Stomach (tissue), 4 donors: ENCODE measurements around the gene CBFA2T3.

Source experiments
- EP300 ChIP-seq: sonication (generic); formaldehyde crosslinking; IDR thresholded peaks from one replicate; pipeline ENCODE4 v1.6.1; 2017; ENCODE audit warnings: antibody characterized with exemption
- POLR2A ChIP-seq, 4 donors: fragments of 450-650 bp; IDR thresholded peaks; one replicate each; pipeline ENCODE4 v1.6.1; 2016; ENCODE audit warnings: antibody characterized with exemption in 4 of 4, control low read depth in 2 of 4, mild to moderate bottlenecking in 1 of 4, moderate library complexity in 1 of 4
- POLR2AphosphoS5 ChIP-seq, 3 donors: sonication (generic); formaldehyde crosslinking; IDR thresholded peaks; one replicate each; pipeline ENCODE4 v1.6.1; 2016; ENCODE audit warnings: antibody characterized with exemption in 3 of 3
- TF ChIP-seq, protein P1 (sequence below), 7 experiments: fragments of 450-650 bp in 4 of 7; fragments of 200-600 bp in 3 of 7; sonication (generic) in 3 of 7; IDR thresholded peaks; one replicate each; pipeline ENCODE4 v1.5.1; 2016 to 2019; ENCODE audit warnings: antibody characterized with exemption in 7 of 7, control low read depth in 2 of 7, mild to moderate bottlenecking in 1 of 7

DNA sequence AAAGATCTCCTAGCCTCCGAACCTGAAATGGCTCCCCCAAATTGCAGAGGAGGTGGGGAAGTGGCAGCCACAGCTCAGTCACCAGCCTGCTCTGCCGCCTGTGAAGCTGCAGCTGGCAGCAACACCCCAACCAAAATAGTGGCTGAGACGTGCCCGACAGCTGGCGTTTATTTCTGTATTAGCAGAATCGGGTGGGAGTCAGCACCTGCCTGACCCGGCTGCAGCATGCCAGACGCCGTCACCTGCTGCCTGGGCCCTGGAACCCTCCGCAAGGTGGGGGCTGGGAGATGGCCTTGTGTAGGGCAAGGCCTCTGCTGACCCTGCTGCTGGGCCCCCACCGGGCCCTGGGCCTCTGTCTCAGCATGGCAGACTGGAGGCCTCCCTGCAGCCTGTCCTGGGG lies 93.1 kb downstream of the CBFA2T3 start:
- TF ChIP-seq EP300 (no peak), POLR2A (IDR thresholded peaks at IDR 0.05) (no peak), POLR2AphosphoS5 (IDR thresholded peaks at IDR 0.05) (no peak)
- TF ChIP-seq, protein P1, sequence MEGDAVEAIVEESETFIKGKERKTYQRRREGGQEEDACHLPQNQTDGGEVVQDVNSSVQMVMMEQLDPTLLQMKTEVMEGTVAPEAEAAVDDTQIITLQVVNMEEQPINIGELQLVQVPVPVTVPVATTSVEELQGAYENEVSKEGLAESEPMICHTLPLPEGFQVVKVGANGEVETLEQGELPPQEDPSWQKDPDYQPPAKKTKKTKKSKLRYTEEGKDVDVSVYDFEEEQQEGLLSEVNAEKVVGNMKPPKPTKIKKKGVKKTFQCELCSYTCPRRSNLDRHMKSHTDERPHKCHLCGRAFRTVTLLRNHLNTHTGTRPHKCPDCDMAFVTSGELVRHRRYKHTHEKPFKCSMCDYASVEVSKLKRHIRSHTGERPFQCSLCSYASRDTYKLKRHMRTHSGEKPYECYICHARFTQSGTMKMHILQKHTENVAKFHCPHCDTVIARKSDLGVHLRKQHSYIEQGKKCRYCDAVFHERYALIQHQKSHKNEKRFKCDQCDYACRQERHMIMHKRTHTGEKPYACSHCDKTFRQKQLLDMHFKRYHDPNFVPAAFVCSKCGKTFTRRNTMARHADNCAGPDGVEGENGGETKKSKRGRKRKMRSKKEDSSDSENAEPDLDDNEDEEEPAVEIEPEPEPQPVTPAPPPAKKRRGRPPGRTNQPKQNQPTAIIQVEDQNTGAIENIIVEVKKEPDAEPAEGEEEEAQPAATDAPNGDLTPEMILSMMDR (IDR thresholded peaks at IDR 0.05), result no peak
